Amniotic stem cell (primary cell): Measurements from ENCODE around the gene BORCS8.
"Not testable (repeated sequence)": the region's sequence is repeated elsewhere in the genome, so short reads cannot be mapped to it uniquely, and the experiment has no call there.

Experiments
- DNase-seq: peaks from one replicate; lab custom pipeline; 2025; lab: John Stamatoyannopoulos, UW

The BORCS8 gene

DNA sequence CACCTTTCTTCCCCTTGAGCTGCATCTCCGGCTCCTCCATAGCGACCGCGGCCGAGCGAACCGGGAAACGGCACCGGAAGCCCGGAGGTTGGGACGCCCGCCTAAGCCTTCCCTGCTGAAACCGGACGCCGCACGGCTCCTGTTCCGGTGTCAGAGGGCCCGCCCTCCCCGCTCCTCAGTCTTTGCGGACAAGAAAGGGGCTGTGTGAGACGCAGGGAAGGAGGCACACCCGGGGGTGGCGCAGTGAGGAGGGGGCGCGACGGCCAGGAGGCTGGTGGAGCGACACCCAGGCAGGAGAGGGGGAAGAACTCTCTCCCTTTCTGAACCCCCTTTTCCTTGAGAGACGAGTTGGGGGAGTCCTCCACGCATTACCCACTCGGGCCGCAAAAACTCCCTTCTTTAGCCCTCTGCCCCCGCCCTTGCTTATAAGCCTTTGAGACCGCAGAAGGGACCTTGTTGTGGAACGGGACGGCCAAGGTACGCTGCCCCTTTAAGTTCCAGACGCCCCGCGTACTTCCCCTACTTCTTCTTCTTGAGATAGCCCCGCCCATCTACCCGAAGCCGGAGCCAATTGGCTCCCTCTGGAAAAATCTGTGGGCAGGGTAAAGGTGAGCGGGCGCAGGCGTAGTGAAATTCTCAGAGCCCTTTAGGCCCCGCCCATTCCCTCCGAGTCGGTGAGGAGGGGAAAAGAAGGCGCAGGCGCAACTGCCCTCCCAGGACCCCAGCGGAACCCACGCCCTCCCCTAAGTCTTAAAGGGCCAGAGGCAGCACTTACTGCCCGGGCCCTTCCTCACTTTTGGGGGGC, at the start of gene BORCS8, which contains the start of gene RFXANK:
TSS of gene BORCS8 (minus strand) at position 75 of the 805 bp plus-strand sequence. CDS start at position 40, 35 bp downstream.
TSS of gene RFXANK (plus strand) at position 181 of the 805 bp plus-strand sequence. CDS start 1,689 bp downstream, outside the sequence.
- peak; percentile 99 for DNase-seq

GRCh38 chr19:19240476-19240875, 48.5 kb upstream of the BORCS8 start:
- no peak for DNase-seq

GRCh38 chr19:19239675-19240074, 47.7 kb upstream of the BORCS8 start:
- no peak for DNase-seq

DNA sequence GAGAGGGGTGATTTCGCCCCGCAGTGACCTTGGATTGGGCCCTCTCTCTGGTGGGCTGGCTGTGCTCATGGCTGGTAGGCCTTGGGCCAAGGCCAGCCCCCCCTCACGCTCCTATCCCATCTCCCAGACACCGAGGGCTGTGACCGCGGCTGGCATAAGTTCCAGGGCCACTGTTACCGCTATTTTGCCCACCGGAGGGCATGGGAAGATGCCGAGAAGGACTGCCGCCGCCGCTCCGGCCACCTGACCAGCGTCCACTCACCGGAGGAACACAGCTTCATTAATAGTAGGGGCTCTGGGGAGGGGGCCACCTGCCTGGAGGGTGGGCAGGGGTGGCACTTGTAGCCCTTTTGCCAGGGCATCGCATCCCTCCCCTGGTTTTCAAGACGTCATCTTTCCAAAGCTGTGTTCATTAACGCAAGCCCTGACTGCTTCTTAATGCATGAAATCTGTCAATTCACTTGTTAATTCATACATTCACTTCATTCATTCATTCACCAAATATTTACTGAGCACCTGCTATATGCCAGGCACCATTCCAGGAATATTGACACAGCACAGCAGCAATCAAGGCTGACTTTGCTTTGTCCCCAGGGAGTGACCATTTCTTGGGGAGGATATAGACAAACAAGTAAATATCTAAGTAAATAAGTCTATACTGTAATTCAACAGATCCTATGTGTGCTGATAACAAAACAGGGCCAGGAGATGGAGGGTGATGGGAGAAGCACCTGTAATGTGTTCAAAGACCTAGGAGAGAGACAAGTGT, 46.4 kb upstream of the BORCS8 start:
- DNase-seq: no peak

- DNase-seq: no peak
Observed at GRCh38 chr19:19236173-19236572, 44.2 kb upstream of the BORCS8 start.

DNA sequence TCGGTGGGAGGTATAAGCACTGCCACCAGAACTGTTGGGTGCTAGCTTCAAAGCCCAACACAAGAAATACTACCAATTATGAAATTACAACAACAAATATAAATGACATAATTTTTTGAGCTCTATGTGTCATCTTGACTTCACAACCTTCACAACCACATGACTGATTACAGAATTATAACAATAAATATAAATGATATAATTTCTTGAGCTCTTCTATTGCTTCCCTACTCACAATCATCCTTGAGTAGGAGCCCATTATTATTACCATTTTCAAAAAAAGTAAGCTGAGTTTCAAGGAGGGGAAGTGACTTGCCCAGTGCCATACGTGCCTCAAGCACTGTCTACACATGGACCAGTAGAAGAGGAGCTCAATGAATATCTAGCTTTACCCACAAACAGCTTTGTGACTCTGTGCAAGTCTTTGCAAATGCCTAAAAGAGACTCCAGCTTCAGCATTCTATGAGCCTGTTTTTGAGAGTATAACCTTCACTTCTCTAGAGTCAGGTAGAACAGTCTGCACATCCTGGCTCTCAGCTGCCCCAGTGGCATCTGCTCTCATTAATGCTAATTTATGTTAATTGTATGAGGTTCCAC, 42.4 kb upstream of the BORCS8 start:
- DNase-seq: no peak

DNA sequence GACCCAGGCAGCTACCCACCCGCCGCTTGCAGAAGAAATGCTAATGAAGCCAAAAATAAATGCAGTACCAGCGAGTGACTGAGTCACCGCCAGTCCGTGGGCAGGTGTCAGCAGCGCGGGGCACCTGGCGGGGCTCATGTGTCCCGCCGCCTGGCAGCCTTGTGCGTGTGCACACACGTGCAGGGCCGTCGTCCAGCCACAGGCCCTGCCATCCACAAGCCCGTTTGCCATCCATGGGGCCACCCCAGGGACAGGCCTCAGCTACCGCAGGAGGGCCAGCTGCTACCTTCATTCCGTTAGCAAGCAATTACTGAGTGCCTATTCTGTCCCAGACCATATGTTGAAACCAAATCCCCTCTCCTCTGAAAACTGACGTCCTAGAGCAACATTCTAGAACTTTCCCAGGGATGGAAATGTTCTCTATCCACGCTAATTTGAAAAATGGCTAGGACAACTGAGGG, 40.3 kb upstream of the BORCS8 start:
- DNase-seq: no peak

DNA sequence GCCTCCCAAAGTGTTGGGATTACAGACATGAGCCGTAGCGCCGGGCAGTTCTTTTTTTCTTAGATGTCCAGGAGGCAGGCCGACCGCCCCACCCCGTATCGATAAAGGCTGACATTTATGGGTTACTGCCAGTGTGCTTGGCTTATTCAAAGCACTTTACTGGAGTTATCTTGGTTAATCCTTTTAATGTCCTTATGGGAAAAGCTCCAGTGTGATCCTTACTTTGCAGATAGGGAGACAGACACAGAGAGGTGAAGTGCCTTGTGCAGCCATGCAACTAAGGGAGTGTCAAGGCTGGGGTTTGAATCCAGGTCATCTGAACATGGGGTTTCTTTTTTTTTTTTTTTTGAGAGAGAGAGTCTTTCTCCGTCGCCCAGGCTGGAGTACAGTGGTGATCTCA, 39.0 kb upstream of the BORCS8 start:
- no peak for DNase-seq

GRCh38 chr19:19229701-19230100, 37.7 kb upstream of the BORCS8 start:
- DNase-seq: no peak

DNA sequence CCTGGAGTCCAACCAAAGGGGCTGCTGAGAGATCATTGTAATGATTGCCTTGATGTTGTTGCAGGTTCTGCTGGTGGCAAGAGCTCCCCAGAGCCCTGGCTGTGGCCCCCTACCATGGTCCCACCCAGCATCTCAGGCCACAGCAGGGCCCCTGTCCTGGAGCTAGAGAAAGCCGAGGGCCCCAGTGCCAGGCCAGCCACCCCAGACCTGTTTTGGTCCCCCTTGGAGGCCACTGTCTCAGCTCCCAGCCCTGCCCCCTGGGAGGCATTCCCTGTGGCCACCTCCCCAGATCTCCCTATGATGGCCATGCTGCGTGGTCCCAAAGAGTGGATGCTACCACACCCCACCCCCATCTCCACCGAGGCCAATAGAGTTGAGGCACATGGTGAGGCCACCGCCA, 35.3 kb upstream of the BORCS8 start:
- no peak for DNase-seq

DNA sequence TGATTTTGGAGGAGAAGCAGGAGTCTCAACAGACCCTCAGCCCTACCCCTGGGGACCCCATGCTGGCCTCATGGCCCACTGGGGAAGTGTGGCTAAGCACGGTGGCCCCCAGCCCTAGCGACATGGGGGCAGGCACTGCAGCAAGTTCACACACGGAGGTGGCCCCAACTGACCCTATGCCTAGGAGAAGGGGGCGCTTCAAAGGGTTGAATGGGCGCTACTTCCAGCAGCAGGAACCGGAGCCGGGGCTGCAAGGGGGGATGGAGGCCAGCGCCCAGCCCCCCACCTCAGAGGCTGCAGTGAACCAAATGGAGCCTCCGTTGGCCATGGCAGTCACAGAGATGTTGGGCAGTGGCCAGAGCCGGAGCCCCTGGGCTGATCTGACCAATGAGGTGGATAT, 34.7 kb upstream of the BORCS8 start:
- DNase-seq: no peak

DNA sequence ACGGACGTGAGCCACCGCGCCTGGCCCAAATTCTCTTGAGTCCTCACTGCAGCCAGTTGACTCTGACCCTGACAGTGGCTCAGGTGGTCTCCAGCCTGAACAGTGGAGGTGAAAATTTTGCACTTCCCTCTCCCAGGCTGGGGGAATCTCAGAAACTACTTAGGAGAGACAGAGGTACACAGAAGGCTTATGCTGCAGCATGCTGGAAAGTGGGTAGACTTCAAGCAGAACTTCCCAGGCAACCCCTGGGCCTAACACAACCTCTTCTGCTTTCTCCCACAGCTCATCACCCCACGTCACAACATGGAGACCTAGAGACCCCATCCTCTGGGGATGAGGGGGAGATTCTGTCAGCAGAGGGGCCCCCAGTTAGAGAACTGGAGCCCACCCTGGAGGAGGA, 34.3 kb upstream of the BORCS8 start:
- DNase-seq: no peak

DNA sequence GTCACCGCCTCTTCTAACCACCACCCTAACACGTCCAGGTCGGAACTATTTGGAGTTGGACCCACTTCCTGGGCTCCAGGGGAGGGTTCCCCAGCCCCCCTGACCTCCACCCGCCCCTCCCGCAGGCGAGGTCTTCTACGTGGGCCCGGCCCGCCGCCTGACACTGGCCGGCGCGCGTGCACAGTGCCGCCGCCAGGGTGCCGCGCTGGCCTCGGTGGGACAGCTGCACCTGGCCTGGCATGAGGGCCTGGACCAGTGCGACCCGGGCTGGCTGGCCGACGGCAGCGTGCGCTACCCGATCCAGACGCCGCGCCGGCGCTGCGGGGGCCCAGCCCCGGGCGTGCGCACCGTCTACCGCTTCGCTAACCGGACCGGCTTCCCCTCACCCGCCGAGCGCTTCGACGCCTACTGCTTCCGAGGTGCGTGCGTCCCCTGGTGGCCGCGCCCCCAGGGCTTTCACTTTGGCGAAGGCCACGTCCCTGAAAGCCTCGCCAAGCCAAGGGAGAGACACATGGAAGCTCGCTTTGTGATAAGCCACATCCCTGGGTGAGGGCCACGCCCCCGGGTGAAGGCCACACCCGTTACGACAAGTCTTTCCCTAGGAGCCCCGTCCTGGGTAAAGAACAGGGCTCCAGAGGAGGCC, 33.0 kb upstream of the BORCS8 start:
- DNase-seq: no peak

- no peak for DNase-seq
Observed at GRCh38 chr19:19224150-19224851, 32.3 kb upstream of the BORCS8 start.

DNA sequence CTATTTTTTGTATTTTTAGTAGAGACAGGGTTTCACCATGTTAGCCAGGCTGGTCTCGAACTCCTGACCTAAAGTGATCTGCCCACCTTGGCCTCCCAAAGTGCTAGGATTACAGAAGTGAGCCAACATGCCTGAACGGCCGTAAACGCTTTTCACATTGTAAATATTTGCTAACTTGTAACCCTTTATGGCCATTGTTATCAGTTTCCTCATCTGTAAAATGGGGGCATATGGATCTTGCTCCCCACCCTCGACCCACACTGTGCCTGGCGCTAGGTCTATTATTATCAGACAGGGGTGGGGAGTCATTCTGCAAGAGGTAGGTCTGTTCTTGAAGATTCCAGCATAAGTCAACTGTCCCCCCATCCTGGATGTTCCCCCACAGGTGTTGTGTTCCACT, 31.7 kb upstream of the BORCS8 start:
- no peak for DNase-seq

- no peak for DNase-seq
Observed at GRCh38 chr19:19223060-19223459, 31.1 kb upstream of the BORCS8 start.

DNA sequence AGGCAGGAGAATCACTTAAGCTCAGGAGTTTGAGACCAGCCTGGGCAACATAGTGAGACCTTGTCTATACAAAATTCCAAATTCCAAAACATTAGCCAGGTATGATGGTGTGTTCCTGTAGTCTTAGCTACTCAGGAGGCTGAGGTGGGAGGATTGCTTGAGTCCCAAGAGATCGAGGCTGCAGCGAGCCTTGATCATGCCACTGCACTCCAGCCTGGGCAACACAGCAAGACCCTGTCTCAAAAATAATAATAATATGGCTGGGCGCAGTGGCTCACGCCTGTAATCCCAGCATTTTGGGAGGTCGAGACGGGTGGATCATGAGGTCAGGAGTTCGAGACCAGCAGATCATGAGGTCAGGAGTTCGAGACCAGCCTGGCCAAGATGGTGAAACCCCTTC, 29.0 kb upstream of the BORCS8 start:
- DNase-seq: not testable (repeated sequence)

DNA sequence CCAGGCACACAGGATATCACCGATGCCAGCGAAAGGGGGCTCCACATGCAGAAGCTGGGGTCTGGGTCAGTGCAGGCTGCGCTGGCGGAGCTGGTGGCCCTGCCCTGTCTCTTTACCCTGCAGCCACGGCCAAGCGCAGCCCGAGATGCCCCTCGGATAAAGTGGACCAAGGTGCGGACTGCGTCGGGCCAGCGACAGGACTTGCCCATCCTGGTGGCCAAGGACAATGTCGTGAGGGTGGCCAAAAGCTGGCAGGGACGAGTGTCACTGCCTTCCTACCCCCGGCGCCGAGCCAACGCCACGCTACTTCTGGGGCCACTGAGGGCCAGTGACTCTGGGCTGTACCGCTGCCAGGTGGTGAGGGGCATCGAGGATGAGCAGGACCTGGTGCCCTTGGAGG, 27.0 kb upstream of the BORCS8 start:
- no peak for DNase-seq

- DNase-seq: no peak
Observed at GRCh38 chr19:19217099-19217498, 25.1 kb upstream of the BORCS8 start.

GRCh38 chr19:19215792-19216191, 23.8 kb upstream of the BORCS8 start:
- no peak for DNase-seq

DNA sequence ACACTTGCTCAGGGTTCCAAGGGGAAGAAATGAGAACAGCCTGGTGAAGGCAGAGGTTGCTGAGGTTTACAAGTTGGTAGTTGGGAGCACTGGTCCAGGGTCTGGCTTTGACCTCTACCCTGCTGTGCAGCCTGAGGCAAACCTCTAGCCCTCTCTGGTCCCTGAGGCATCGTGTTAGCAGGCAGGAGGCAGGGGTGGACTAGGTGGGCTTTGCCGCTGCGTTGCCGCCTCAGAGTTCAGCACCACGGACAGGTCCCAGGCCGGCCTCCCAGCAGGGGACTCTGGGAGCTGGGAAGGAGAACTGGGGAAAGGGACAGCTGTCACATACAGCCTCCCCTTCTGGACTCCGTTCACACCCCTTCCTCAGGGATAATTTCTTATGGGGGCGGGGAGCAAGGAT, 22.9 kb upstream of the BORCS8 start:
- DNase-seq: no peak

GRCh38 chr19:19214159-19214490, 22.2 kb upstream of the BORCS8 start:
- DNase-seq: no peak
